HFF-Myc (cell line): ENCODE results near the gene RASAL2.
"Not testable (repeated sequence)": the region's sequence is repeated elsewhere in the genome, so short reads cannot be mapped to it uniquely, and the experiment has no call there.

Experiments used
- DNase-seq: peaks from one replicate; pipeline ENCODE4 v3.0.0-alpha.2; 2011; ENCODE audit warnings: low read depth; ENCODE audit errors: extremely low read depth
- H3K4me3 ChIP-seq: replicated peaks from 2 replicates; pipeline ENCODE4 v1.5.1; 2011; ENCODE audit warnings: low read depth, mild to moderate bottlenecking, control low read depth, low read length
- CTCF ChIP-seq: IDR thresholded peaks from 2 replicates; pipeline ENCODE4 v1.5.1; 2012; ENCODE audit warnings: mild to moderate bottlenecking, low read depth, low read length, control low read depth; ENCODE audit errors: missing control alignments

RASAL2 gene

DNA sequence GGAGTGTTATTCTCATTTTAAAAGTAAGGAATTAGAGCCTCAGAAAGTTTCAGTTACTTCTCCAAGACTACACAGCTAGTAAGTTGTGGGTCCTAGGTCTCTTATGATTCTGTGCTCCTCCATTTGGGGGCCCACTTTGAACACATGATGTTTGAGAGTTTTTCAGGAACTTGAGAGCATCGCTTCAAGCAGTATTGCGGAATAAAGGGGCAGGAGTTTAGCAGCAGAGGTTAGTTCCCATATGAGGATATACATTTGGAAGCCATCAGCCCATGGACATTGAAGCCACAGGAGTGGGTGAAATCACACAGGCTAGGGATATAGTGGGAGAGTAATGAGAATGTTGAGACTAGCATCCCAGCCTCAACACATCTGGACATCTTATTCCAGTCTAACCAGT is 143.2 kb downstream of the RASAL2 start:
- H3K4me3 ChIP-seq, result no peak overlapping the region
- DNase-seq, result no peak
- no peak for TF ChIP-seq CTCF

GRCh38 chr1:178238722-178239510 is 145.0 kb downstream of the RASAL2 start:
- DNase-seq, result peak; percentile 85
- no peak for TF ChIP-seq CTCF
- H3K4me3 ChIP-seq, result no peak overlapping the region

- DNase-seq, result no peak
- no peak for TF ChIP-seq CTCF
- H3K4me3 ChIP-seq, result no peak overlapping the region
Observed at GRCh38 chr1:178241057-178241456, 147.2 kb downstream of the RASAL2 start.

GRCh38 chr1:178241837-178242236 is 147.9 kb downstream of the RASAL2 start:
- no peak for DNase-seq

GRCh38 chr1:178243119-178243518 is 149.2 kb downstream of the RASAL2 start:
- no peak overlapping the region for H3K4me3 ChIP-seq
- DNase-seq, result no peak
- no peak for TF ChIP-seq CTCF

More at GRCh38 chr1:178241837-178242236, 147.9 kb downstream of the RASAL2 start:
- no peak for TF ChIP-seq CTCF
- no peak overlapping the region for H3K4me3 ChIP-seq

DNA sequence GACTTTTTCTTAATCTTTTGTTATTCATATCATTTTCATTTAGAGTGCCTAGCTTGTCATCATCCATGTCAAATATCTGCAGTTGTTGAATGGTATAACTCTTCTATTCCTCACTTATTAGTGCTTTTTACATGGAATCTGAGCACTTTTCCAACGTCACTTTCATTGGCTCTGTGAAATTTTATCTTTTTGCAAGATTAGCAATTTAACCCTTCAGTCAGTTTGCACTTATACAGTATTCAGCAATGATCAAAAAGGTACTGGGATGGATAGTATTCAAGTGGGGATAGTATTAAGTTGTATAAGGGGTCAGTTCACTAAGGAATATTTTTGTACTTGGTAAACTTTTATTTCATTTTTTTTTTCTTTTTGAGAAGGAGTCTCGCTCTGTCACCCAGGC is 150.0 kb downstream of the RASAL2 start:
- H3K4me3 ChIP-seq, result no peak overlapping the region
- TF ChIP-seq CTCF, result no peak
- no peak for DNase-seq

- DNase-seq, H3K4me3 ChIP-seq: not testable (repeated sequence)
Observed at GRCh38 chr1:178248284-178248683, 154.4 kb downstream of the RASAL2 start.

GRCh38 chr1:178253581-178253980 is 159.7 kb downstream of the RASAL2 start:
- DNase-seq, H3K4me3 ChIP-seq: not testable (repeated sequence)
